HS-5 (cell line): ENCODE measurements around the gene EFCAB14.
"Not testable (repeated sequence)": the region's sequence is repeated elsewhere in the genome, so short reads cannot be mapped to it uniquely, and the experiment has no call there.

Source experiments
- DNase-seq: peaks from one replicate; pipeline ENCODE4 v3.0.0-alpha.2; 2012; ENCODE audit warnings: low read depth

Gene EFCAB14, protein sequence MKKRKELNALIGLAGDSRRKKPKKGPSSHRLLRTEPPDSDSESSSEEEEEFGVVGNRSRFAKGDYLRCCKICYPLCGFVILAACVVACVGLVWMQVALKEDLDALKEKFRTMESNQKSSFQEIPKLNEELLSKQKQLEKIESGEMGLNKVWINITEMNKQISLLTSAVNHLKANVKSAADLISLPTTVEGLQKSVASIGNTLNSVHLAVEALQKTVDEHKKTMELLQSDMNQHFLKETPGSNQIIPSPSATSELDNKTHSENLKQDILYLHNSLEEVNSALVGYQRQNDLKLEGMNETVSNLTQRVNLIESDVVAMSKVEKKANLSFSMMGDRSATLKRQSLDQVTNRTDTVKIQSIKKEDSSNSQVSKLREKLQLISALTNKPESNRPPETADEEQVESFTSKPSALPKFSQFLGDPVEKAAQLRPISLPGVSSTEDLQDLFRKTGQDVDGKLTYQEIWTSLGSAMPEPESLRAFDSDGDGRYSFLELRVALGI

DNA sequence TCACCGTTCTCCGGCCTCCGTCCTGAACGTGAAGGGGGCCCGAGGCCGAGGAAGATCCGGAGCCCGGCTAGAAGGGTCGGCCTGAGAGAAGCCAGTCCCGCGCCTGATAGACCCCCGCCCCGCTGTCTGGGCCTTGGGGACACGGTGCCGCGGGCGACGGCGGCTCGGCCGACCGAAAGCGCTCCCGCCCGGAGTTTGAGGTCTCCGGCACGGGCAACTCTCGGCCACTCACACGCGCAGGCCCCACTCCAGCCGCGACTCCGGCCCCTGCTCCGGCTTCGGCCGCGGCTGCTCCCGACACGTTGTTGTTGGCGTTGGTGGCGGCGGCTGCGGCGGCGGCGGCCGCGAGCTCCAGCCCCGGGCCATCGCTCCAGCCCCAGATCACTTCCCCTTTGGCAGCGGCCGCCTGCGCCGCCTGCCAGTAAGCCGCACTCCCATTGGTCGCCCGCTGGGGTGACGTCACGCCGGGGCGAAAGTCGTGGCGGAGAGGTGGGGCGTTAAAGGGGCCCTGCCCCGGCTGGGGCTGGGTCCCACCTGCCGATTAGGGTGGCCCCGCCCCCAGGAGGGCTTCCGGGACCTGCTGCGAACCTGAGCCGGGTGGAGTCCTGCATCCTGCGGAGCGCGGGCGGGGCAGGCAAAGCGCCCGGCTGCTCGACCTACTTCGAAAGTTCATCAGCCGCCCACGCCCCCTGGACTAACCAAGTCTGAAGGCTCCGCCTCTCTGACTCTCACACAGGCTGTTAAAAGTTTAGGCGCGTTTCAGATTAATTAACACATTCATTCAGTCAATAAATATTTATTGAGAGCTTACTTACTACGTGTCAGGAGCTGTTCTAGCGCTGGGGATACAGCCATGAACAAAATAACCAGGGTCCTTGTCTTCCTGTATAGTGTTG lies at the start of gene EFCAB14:
Gene EFCAB14, minus strand, starts transcription at position 388 of the 896 bp plus-strand sequence. CDS start 1,027 bp downstream, outside the sequence.
- peak; percentile 65 for DNase-seq

DNA sequence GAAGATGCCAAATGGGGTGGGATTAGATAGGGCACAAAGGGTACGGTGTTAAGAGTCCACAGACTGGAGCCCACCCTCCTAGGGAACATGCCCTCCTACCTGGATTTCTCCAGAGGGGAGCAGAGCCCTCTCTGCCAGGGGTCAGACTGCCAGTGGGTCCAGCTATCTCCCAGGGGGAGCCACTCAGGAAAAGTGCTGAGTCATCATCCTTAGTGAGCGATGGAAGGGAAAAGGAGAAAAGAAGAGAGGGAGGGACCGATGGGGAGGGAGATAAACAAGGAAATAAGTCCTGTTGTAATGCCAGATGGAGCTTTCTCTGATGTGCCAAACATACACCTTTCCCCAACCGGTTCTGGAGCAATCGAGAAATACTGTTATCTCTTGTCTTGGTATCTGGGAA lies 49.5 kb upstream of the EFCAB14 start:
- DNase-seq: no peak

DNA sequence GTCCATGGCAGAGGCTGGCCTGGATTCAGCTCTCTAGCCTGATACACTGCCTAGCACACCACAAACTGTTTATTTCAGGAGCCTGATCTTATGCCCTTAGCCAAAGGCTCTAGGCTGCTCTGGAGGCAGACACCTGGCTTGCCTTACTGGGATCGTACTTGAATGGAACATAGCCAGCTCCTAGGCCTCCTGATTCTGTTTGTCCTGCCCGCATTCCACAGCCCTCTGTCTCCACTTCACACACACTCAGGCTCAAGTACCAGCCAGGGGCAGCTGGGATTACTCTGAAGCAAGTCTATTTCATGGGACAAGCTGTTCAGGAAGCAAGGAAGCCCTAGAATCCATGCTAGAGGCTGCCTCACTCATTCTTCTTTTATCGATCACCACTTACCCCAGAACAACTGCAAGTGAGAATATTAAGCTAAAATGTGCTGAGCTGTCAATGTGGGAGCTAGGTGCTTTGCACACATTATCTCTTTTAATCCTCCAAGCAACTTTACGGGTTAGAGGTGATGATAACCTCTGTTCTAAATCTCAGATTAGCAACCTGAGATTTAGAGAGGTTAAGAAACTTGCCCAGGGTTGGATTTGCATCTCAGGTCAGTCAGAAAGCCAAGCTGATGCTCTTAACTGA lies 48.9 kb upstream of the EFCAB14 start:
- DNase-seq: no peak

DNA sequence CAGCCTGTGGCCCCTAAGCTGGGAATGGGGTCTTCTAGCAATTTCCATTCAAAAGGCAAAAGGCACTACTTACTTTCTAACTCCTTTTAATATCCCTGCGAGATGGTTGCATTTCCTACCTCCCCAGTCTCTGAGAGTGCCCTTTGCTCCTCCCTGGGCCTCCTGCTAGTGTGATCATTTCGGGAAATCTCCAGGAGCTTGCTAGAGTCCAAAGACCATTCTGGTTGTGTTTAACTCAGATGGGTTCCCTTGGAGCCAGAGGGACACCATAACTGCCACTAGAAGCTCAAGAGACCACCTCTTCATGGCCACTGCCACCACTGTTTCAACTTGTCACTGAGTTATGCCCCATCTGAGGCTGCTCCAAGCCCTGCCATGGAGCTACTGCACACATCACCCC lies 45.5 kb upstream of the EFCAB14 start:
- no peak for DNase-seq

DNA sequence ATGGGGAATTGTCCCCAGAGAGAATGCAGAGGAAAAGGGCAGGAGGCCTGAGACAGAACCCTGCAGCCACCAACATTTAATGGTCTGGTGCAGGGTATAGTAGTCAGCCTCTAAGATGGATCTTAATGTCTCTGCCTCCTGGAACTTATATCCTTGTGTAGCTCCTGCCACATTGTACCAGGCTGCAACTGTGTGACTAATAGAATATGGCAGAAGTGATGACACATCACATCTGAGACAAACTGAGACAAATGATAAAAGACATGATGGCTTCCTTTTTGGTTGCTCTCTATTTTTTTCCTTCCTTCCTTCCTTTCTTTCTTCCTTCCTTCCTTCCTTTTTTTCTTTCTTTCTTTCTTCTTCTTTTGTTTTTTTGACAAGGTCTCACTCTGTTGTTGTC lies 42.8 kb upstream of the EFCAB14 start:
- no peak for DNase-seq

DNA sequence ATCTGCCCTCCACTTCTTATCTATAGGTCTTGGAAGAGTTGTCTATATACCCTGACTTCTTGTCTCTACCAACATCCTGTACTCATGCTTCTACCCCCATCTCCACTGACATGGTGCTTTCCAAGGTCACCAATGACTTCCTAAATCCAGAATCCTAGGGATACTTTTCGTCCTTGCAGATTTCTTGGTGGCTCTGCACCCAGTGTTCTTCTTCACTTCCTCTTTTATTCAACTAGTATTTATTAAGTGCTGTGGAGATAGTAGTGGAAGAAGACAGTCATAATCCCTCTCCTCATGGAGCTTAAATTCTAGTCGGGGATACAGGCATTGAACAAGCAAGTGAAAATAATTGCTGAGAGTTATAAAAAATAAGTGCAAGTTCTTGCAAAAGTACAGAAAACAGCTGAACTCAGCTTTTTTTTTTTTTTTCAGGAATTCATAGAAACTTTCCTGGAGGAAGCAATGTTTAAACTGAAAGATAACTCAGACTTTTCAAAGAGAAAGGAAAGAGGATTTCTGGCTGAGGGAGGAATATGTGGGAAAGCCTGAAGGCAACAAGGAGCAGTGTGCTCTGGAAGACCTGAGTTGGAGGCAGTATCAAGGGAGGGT lies 41.7 kb upstream of the EFCAB14 start:
- no peak for DNase-seq

DNA sequence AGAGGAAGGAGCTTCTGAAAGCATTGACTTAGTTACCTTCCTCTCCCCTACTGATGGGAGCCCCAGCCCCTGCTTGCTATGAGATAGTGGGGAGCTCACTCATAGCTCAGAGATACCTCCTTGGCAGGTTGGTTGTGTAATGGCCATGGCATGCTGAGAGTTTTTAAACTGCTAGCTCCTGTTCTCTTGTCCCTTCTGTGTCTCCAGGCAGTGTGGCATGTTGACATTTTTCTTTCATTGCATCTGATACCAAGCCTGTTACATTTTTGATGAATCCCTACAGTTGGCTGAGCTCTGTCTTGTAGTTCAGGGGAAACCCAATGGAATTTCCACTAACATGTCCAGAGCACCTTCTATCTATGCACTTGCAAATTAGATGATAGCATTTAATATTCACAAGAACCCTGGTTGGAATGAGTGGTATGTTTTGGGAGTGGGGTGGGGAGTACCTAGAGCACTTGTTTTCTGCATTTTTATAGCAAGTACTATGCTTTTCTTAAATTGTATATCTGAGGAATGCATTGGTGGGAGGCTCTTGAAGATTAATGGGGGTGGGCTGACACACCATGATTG lies 39.1 kb upstream of the EFCAB14 start:
- no peak for DNase-seq

DNA sequence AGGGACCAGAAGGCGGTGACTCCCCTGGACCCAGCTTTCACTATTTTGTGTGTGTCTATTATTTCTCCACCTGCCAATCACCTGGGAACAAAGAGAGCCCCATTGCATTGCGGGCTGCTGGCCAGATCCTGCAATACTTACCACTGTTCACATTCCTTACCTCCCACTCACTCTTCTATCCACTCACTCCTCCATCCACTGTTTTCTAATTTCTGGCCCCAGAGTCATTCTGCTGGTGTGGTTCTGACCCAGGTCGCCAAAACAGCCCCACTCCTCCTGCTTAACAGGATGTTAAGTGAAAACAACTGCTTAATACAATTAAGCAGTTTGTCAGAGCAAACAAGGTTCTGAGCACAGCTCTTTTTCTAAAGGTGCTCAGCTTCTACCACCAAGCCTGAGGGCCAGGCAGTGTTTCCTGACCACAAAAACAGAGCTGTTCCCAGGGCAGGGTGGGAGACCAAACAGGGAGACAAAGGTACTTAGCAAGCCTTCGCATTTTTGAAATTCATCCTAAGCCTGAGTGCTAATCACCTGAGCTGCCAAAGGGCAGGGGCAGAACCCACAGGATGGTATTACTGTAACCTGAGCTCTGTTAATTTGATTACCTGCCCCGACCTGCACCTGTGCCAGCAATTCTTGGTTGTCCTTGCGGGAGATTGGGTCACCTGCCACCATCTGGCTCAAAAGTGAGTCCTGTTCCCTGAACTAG lies 38.5 kb upstream of the EFCAB14 start:
- no peak for DNase-seq

DNA sequence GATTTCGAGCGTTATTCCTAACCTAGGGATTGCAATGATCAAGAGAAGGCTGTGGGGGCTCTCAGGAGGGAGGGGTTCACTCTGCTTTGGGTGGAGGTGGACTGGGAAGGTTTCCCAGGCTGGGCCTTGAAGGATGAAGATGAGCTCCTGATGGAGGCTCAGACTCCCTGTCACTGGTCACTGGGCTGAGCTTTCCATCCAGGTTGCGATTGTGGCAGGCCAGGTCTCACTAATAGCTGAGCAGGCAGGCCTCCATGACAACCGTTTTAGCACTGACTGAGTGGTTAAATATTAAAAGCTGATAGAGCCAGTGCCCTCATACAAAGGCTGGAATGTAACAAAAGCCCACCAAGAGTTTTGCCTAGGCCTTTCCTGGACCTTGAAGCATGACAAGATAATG lies 36.2 kb upstream of the EFCAB14 start:
- DNase-seq: no peak

DNA sequence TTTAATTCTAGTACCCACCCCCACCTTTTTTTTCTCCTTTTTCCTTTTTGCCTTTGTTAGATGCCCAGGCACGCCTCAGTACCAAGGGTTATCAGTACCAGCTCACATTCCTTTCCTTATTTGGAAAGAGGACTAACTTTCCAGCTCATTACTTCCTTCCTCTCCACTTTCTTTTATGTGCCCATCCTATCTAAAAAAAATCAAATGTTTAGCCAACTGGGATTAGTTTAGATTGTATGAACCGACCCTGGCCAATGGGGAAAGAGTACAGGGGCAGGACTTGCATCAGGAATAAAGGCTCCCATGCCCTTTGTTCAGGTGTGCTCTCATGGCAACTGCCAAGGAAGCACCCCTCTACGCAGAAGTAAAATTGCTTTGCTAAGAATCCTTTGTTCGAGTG lies 35.8 kb upstream of the EFCAB14 start:
- DNase-seq: not testable (repeated sequence)

DNA sequence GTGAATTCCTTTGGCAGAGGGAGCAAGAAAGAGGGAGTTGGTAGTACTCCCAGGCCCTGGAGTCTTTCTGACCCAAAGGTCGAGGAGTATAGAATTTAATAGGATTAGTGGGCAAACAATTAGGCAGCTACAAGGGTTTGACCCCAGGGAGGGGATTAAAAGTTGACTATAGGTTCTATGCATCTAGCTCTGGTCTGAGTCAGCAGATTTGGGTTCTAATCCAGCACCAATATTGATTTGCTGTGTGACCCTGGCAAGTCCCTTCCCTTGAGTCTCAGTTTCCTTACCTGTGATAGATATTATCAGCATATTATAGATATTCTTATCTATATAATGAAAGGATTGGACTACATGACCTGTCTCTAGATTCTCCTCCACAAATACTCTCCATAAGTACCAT lies 35.1 kb upstream of the EFCAB14 start:
- no peak for DNase-seq

DNA sequence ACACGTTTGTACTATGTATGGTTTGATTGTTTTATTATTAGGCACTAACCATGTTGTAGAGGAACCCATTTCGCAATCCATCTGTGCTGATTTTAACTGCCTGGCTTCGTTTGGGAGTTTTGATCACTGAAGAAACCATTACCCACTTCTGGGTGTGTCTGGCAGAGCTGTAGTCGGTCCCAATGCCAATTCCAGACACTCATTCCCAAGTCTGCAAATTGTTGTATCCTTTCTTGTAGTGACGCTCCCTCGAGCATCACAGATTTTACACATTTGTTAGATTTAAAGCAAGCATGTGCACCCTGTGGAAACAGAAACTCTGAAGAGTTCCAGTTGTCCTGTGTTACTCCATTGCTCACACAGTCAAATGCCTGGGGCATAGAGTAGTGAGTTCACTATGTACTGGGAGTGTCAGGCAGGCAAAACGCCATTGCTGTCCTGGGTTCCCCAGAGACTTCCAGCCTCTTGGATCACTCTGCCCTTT lies 31.0 kb upstream of the EFCAB14 start:
- DNase-seq: no peak

DNA sequence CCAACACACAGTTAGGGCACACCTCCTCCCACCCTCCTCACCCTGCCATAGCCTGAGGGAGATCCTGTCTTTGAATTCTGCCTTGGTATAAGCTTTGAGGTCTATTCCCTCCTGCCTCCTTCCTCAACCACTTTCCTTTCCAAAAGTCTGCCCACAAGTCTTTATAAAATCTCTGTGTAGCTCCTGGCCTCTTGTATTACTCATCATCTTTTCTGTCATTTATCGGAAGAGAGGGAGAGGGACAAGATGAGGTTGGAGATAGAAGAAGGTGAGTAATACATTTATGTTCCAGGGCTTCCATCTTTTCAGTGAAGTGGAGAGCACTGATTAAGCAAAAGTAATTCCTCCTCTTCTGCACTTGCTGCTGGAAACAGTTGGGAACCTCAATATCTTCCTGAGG lies 30.5 kb upstream of the EFCAB14 start:
- DNase-seq: no peak

DNA sequence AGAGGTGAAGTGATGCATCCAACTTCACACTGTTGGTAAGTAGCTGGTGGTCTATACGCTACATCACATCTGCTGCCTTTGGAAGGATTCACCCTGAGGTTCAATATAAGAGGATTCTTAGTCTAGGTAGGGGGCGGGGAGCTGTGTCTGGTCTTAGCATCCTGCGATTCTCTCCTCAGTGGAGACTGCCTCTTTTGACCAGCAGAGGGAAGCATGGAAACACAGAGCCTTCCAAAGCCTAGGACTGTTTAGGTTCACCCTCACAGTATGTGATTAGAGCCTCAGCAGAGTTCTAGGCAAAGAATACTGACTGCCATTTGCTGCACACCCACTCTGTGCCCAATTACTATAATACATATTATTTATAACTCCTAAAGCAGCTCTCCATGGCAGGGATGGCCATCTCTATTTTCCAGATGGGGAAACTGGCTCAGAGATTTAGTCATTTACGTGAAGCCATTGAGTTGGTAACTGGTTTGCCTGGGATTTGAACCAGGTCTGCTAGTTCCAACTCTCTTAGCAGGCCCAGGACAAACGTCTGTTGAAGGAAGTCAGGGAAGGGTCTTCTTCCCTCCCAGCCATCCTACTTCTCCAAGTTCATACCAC lies 28.9 kb upstream of the EFCAB14 start:
- DNase-seq: no peak

DNA sequence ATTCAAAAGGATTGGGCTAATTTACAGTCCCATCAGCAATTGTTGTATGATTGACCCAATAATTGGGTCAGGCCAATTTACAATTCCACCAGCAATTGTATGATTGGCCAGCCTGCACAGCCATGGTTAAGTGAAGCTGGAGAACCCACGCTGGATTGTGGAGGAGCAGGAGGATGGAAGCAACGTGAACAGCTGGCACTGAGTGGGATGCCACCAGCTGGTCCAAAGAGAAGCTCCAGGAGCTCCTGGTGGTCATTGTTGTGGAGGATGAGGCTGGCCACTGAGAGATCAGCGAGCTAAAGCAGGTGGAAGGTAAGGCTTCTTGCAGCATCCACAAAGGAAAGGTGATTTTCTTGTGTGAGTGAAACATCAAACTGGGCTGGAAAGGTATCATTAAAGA lies 23.2 kb upstream of the EFCAB14 start:
- no peak for DNase-seq

DNA sequence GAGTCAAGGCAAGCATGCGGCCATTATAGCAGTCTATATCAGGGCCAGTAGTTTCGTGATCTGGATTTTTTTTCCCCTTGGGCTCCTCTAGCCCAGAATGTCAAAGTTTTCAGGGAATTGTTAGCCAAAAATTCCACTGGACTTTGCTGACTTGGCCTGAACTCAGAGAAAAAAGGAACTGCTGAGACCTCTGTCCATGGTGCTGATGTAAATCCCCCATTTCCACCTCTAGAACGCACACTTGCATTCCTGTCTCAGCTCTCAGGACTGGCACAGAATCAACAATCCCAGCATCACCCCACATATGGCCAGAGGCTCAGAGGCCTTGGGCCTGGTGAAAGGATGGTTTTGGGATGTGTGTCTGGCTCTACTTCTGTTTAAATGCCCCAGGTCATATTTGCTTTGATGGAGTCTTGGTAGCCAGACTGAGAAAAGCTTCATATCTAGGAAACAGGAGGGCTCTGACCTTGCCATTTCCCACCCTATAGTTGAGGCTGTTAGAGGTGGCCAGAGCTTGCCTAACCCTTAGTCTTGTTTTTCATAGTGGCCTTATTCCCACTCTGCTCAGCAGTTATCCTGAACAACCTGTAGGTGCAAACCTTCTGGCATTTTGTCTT lies 16.9 kb upstream of the EFCAB14 start:
- no peak for DNase-seq

DNA sequence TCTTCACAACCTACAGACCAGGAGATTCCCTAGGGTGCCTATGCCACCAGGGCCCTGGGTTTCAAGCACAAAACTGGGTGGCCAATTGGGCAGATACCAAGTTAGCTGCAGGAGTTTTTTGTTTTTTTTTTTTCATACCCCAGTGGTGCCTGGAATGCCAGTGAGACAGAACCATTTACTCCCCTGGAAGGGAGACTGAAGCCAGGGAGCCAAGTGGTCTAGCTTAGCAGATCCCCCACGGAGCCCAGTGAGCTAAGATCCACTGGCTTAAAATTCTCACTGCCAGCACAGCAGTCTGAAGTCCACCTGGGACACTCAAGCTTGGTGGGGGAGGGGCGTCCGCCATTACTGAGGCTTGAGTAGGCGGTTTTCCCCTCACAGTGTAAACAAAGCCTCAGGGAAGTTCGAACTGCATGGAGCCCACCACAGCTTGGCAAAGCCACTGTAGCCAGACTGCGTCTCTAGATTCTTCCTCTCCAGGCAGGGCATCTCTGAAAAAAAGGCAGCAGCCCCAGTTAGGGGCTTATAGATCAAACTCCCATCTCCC lies 9.5 kb upstream of the EFCAB14 start:
- DNase-seq: not testable (repeated sequence)

DNA sequence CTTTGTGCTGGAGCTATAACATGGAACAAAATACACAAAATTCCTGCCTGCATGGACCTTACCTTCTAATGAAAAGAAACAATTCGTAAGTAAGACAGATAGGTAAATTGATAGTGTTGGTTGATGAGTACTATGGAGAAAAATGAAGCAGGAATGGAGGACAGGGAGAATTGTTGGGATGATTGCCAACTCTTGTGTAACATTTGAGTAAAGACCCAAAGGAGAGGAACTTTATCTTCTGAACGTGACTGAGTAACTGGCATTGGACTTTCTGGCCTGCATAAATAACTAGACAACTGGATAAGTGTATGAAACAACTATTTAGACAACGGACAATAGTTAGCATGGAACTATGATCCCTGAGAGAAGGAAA lies 6.8 kb upstream of the EFCAB14 start:
- DNase-seq: peak; percentile 25

DNA sequence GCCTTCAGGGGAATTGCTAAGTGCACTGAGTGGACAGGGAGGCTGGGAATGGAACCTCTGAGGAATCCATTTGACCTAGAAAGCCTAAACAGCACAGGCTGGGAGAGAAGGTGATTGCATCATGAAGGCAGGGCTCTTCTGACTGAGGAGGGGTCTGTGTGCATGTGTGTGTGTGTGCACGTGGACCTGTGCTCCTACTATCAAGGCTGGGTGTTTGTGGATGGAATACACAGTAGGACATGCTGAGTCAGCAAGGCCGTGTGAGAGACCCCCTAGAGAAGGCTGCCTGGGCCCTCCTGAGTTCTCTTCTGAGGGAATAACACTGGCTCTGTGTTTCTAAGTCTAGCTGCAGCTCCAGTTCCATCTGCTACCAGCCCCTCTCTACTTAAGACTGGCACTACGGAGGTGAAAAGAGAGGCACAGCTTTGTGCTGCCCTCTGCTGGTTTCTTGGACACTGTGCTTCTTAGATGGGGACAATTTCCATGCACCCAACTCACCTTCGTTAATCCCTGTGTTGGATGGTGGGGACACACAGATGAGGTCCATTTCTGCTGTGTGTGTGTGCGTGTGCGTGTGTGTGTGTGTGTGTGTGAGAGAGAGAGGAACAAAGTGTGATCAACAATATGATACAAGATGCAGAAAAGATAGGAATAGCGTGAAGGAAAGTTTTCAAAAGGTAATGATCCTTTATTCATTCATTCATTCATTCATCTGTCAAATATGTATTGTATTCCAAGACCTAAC lies 6.2 kb upstream of the EFCAB14 start:
- peak; percentile 44 for DNase-seq
